HS-5 (cell line): ENCODE data around the gene CHL1.

Experiments
- DNase-seq: peaks from one replicate; pipeline ENCODE4 v3.0.0-alpha.2; 2012; ENCODE audit warnings: low read depth

The CHL1 gene

DNA sequence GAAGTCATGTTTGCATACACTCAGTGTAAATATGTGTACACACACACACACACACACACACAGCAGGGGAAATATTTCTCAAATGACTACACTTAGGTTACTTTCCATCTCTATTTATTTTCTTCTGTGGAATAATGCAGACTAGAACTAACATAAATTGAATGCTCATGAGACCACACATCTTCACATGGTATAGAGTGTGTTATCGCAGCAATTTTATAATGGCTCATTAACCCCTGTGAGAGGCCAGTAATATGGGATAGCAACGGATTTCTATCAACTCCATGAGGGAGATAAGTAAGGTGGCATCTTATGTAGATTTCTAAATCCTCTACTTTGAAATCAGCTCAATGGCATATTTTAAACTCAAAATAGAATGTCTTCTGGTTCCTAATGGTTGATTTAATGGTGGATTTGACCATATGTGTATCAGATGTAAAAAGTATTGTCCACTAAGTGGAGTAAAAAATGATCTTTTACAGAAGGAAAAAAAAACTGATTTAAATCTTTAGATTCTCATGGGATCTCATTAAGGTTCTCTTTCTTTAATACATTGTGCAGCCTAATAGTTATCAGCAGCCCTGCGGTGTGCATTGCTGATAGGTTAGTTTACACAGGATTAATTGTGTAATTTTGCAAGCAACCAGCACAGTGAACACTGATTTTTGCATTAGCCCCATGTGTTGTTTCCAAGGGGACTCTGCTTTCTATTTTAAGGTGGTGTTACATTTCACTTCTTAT is 32.0 kb downstream of the CHL1 start:
- no peak for DNase-seq

DNA sequence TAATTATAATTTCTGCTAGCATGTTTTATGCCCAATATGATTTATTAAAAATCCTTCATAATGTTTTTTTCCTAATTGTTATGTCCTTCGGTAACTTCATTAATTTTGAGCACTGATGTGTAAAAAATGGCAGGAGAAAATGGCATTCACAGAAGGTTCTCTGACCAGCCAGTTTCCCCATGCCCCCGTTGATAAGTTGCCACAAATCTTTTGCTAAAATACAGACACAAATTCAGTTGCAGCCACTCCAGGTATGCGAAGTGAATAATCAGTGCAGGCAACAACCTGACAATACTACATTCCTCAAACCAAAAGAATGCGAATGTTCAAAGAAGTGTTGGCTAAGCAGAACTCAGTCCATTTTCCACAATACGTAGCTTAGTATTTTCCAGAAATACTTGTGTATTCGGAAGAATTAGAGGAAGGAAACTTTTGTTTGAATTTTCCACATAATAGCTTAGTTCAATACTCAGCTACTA is 32.7 kb downstream of the CHL1 start:
- no peak for DNase-seq

DNA sequence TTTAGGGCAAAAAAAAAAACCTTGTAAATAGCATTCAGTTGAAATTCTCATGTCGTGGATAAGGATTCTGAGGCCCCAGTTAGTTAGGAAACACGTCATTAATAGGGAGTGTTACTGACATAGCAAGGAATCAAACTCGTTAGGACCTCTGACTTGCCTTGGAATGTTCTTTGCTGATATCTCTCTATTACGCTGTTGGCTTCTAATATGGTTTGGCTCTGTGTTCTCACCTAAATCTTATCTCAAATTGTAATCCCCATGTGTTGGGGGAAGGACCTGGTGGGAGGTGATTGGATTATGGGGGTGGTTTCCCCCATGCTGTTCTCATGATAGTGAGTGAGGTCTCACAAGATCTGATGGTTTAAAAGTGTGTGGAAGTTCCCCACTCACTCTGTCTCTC is 40.3 kb downstream of the CHL1 start:
- no peak for DNase-seq

DNA sequence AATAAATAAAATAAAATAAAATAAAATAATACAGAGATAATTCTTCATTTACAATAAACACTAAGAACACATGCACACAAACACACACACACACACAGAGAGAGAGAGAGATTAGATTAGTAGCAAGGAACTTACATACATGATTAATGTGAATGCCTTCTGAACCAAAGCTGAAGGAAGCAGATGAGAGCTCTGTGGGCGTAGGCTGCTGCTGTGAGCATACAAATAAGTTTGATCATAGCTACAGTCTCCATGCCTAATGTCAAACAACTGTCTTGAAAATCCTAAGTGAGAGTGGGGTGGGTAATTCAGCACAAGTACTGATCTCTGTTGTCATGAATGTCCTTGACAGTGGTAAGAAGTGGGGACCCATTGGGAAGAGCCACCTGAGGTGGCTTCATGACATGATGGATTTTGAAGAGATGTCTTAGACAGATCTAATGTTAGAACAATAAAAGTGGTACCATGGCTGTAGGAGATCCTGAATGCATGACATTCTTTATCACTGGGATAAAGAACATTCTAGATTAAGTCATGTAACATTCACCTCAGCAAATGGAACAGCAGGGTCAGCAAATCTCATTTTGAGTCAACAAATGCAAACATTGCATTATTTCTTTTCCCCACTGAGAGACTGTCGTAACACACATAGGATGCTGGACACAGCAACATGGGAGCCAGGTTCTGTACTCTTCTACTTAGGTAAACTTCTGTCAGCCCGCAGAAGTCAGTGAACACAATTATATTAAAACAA is 46.2 kb downstream of the CHL1 start:
- DNase-seq = no peak

DNA sequence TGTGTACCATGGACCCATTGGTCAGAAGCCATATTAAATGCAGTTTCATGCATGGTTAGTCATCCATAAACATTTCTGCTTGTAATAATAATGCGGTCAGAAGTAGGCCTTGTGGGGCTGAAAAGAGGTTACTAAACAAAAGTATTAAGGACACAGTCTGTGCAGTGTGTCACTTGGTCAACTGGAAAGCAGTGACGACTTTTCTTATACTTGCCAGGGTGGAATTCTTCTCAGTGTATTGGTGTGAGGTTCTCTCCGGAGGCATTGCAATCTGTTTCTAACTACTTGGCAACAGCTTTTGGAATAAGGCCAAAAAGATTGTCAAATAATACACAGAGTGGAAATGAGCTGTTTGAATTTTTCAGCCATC is 46.8 kb downstream of the CHL1 start:
- no peak for DNase-seq

DNA sequence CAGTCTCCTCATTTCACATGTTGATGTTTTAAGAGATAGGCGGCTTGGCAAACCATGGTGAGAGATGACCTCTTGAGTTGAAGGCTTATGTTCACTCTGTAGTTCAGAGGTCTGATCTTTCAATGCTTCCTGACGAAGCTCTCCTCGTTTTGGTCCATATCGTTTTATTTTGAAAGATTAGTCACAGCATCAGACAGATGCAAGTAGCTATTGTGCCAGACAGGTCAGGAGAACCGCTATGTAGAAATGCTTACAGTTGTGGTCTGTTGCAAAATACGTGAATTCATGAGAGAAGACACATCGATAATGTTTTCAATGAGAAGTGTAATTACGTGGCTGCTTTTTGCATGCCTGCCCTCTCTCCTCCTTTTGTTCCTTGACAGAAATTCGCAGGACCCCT is 47.5 kb downstream of the CHL1 start:
- no peak for DNase-seq

DNA sequence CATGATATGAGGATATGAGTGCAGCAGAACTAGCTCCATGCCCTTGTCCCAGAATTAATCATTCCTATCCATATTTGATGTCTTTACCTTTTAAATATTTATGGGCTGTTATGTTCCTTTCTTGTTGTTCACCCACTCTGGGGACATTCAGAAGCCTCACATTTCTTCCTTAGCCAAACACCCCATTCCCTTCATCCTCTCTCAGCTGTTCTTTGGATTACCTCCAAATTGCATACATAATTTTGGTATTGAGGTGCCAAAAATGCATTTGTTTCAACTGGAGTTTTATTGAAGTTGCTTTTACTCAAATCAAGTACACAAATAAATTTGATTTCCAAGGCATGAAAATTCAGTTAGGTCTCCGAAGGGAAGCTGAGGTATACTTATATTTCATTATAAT is 51.4 kb downstream of the CHL1 start:
- no peak for DNase-seq

DNA sequence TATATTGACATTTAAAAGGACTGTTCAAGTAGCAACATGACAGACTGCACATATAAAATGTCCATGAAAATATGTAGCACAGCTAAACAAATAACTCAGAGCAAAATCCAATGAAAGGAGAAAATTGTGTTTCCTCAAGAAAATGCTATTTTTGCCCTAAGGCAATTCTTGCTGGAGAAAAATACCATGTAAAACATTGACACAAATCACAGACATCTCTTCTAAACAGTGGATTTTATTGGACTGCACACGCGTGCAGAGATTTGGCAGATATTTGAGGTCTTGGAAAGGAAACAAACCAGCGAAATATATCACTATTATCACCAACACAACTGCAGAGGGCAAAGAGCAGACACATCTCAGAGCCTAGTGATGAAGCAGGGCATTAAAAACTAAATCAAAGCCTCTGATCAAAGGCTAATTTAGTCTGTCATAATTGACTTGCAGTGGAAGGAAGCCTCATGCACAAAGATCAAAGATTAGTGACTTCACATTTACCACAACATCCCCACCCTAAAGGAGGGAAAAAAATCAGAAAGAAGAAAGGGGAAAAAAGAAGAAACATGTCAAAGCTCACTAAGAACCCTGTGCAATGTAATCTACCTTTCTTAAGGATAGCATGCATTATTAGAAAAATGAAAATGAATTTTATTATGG is 52.4 kb downstream of the CHL1 start:
- no peak for DNase-seq

DNA sequence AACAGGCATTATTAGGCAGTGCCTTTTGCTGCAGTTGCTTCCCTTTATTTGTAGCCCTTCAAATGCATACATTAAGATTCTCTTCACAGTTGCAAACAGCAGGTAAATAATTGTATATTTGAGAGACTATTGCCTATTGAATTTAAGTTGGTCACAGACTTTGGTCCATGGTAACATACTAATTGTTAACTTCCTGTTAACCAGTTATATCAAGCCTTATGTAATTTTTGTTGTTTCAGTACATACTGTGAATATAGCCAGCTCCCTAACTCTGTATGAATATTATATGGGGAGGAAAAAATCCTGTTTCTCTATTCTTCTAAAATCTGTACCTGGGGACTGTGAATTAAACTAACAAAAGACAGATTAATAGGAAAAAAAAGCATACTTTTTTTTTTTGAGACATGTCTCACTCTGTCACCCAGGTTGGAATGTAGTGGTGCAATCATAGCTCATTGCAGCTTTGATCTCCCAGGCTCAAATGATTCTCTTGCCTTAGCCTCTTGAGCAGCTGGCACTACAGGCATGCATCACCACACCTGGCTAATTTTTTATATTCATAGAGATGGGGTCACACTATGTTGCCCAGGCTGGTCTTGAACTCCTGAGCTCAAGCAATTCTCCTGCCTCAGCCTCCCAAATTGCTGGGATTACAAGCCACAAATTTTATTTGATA is 53.2 kb downstream of the CHL1 start:
- no peak for DNase-seq

DNA sequence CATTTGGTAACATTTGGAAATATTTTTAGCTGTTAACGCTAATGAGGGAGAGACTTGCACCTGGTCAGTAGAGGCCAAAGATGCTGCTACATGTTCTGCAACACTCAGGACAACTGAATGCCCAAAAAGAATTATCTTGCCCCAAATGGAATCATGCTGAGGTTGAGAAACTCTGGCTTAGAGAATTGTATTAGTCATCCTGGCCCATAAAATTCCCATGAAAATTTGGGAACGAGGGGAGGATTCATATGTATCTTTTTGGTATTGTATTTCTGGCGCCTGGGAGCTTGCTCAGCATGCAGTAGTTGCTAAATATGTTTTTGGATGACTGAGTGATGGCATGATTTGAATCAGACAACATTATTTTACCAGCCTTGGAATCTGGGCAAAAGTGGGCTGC is 59.9 kb downstream of the CHL1 start:
- no peak for DNase-seq

DNA sequence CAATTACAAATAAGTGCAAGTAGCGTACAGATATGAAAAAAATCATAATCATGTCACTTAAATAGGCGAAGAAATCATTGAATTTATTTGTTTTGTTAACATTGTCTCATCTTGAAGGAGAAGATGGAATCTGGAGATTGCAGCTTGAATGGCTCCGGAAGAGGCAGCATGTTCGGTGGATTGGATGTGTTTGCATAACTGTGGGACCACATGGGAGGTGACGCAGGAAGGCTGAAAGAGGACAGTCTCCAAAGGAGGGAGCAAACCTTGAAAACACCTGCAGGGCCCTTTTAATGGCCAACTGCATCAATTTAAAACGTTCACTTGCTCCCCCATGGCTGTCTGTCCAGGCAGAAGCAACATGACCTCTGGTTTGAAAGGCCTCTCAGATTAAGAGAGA is 61.3 kb downstream of the CHL1 start:
- no peak for DNase-seq

DNA sequence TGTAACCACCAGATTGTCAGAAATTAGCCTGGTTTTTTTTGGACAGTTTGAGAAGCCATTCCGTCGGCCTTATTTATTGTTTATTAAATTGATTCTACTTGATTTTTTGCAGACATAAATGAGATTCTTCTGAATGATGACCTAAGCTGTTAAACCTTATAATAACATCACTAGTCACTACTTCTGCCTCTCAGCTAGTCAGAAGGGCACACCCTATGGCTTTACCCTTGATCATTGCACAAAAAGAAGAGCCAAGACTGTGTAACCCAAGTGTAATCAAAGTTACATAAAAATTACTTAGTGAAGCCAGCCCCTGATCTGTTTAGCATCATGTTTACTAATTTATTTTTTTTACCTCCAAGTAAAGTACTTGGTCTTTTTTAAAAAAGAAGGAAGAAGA is 64.3 kb downstream of the CHL1 start:
- no peak for DNase-seq

DNA sequence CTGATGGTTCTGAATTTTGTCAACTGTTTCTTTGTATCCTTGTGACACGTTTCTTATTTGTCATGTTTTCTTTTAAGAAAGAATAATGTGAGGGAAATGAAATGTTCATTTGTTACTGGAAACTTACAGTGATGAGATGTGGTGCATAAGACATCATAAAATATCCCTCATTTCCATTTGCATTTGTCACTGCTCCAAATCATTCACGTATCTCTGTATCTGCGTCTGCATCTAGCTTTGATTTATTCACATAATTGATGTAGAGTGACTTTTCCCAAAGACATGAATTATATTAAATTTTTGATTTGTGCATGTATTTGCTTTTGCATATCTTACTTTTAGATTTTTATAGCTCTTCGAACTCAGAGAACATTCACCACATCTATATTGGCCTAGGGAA is 66.8 kb downstream of the CHL1 start:
- no peak for DNase-seq

DNA sequence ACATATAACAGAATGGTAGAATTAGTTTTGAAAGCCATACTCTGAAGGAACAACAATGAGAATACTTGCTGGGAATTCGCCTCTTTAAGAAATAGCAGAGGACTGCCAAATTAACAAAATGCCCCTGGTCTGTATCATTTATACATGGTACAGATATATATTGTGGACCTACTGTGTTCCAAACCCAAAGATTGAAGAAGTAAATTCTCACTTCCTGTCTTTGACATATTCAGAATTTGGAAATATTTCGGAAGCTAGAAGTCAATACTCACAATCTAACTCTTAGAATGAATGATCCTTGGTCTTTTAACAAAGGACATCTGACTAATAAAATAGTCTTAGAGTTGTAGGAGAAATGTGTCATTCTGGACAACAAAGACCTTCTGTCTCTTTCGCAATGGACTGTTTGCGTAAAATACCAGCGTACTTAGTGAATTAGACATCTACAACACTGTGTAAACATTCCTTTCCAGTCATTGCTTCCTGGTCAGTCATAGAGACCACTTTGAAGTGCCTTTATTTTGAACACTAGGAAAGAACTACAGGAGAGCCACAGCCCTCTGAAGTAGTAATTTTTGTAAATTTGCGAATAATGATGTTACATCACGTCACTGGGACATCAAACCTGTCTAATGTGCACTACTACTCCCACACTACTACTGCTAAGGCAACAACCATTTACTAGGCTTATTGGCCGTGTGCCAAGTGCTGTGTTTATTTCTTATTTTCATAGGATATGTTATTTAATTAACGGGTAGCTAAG is 68.0 kb downstream of the CHL1 start:
- DNase-seq = no peak

DNA sequence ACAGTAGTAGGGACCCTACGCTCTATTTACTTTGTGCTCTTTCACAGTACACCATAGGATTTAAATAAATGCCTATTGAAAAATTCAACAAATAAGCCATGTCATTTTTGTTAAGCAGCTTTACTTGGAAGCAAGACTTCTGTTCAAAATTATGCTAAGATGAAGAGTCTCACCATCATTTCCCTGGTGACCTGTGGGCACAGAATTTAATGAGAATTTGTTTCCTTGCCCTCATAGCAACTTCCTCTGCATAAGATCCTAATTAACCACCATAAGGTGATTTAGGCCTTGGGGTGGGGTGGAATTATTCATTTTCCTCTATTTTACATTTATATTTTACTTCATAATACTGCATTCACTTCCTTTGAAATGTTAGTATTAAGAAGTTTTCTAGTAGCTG is 70.5 kb downstream of the CHL1 start:
- no peak for DNase-seq

DNA sequence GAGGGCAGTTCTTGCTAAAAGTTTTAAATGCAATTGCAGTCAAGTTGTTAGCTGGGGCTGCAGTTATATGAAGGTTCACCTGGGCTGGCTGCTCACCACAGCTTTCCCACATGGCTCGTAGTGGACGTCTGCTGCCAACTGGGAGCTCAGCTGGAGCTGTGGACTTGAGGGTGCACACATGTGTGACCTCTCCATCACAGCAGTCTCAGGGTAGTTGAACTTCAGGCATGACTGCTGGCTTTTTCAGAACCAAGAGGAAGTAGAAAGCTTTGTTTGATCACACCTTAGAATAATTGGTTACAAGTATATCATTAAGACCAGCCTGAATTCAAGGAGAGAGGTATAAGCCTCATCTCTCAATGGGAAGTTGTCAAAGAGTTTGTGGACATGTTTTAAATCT is 74.1 kb downstream of the CHL1 start:
- DNase-seq = no peak

DNA sequence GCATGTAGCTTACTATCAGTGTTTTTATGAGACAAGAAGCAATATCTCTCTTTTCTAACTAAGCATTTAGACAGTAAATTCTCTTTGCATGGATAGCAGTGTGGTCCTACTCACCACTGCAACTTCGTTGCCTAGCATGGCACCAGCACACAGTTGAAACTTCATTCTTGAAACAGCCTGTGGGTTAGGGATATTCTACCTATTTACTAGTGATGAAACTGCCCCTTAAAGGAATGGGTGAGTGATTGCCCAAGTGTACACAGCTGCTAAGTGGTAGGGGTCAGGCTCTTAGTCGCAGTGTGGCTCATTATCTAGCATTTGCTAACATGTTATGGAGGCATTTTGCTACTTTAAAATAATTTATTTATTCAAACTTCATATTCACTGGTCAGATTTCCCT is 78.4 kb downstream of the CHL1 start:
- no peak for DNase-seq

DNA sequence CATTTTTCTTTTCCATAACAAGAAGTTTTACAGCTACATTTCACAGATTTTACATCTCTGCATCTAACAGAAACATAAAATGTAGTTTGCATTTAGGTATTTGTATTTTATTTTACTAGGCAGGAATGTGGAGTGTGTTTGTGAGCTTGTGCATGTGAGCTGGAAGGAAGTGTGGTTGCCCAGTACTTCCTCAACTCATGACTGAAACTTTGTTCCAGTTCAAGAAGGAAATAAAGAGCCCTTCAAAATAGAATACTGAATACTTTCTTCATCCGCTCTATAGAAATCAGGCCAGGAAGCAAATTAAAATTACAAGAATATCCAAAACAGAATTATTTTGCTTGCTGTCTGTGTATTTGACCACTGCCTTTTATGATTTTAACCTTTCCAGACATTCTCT is 81.3 kb downstream of the CHL1 start:
- no peak for DNase-seq

DNA sequence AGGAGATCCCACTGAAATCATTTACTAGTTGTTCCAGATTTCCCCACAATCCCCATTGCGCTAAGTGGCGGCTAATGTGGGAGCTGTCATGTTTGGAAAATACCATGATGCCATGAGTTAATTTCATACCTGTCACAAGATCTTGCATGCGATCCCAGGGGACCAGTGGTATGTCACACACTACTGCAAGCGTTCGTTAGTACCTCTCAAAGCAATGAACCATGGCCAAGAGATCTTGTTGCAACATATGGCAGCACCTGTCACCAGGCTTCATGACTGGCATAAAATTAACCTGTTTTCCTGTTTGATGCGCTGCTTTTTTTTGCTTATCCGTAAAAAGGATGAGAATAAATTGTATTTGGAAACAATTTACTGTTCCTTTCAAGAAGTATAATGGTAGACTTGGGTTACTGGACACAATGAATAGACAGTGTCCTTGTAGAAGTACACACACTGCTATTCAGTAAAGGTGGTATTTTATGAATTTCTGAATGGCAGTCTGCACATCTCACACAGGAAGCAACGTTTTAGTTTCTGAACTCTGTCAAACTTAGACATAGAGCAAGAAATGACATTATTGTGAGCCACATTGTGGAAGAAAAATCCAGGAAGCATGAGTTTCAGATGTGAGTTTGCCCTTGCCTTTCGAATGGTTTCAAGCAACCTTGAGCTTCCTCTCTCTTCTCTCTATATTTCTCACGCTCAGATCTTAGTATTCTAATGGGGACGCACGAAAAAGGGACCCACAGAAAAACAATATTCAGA is 81.9 kb downstream of the CHL1 start:
- DNase-seq = no peak

DNA sequence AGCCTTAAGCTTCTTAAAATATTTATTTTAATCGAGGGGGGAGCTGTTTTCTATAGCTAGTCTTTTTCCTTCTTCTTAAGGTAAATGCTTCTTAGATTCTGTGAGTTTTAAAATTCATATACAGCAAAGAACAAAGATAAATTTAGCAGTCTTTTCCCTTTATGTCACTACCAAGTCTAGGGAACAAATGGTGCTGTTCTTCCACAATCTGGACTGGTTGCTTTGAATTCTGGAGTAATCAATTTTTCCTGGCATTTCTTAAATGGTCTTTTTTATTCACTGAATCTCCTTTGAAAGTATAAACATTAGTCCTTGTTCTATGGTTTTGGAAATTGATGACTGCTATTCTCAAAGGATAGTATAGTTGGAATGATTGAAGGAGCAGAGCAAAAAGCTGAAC is 82.8 kb downstream of the CHL1 start:
- DNase-seq = no peak

DNA sequence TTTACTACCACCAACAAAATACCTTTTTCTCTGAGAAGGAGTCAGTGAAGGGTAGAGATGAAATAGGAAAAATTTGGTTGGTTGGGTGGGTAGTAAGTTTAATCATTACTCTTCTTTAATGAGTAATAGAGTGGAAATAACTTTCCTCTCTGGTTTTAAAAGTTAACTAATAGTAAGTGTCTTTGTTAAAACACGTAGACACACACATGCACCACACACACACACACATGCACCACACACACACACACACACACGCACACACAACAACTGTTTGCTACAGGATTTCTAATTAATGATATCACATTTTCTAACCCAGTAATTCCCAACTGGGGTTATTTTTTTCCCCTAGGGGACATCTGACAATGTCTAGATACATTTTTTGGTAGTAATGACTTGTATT is 84.1 kb downstream of the CHL1 start:
- DNase-seq = no peak
